Endothelial cell of umbilical vein (primary cell): Measurements from ENCODE around the gene TTC27. TPM values are rescaled to one million over a fixed set of nuclear protein-coding genes. Genes with fewer than 3 reads are reported as not detected.

Experiments
- BruUV-seq: library from RNA; stranded (reverse); fragments of 400-500 nt; replicated peaks from 2 replicates; lab custom pipeline; 2021; lab: Mats Ljungman, UMichigan
- CTCF ChIA-PET: fragments of 300-600, 350-600 bp; sonication (Branson Sonifier 250); formaldehyde crosslinking; loops from one replicate; lab custom pipeline; 2021; ENCODE audit warnings: antibody characterized with exemption, inconsistent platforms; lab: Charles Lee
- POLR2A ChIA-PET: fragments of 300-600, 350-600 bp; sonication (Branson Sonifier 250); formaldehyde crosslinking; loops from one replicate; lab custom pipeline; 2021; ENCODE audit warnings: antibody characterized with exemption, inconsistent platforms; lab: Charles Lee
- DNase-seq: peaks from one replicate; pipeline ENCODE4 v3.0.0-alpha.2; 2011; ENCODE audit warnings: low read depth, low spot score
- FAIRE-seq: peaks from 2 replicates; lab custom pipeline; 2011; peaks lifted over from hg19 to GRCh38; lab: Jason Lieb, UNC
- H2AFZ ChIP-seq: 2 replicates; pipeline ENCODE4 v1.6.0; 2012; ENCODE audit warnings: low read depth, low read length, control low read depth, inconsistent platforms
- H3K27ac ChIP-seq: 2 replicates; pipeline ENCODE4 v1.5.1; 2011; ENCODE audit warnings: low read depth, mild to moderate bottlenecking, control low read depth, low read length, moderate library complexity; ENCODE audit not compliant: insufficient read depth
- H3K27me3 ChIP-seq, 2 experiments: 2 replicates each; pipeline versions ENCODE4 v1.6.0 to v1.6.1; 2011; ENCODE audit warnings: low read length in 2 of 2, mixed read lengths in 1 of 2; ENCODE audit not compliant: control insufficient read depth in 2 of 2, insufficient read depth in 2 of 2
- H3K36me3 ChIP-seq, 2 experiments: 2 replicates in 1 of 2; 3 replicates in 1 of 2; pipeline ENCODE4 v1.5.1; 2011; ENCODE audit warnings: low read length in 2 of 2, mild to moderate bottlenecking in 1 of 2, moderate library complexity in 1 of 2; ENCODE audit not compliant: control insufficient read depth in 2 of 2, insufficient read depth in 2 of 2; ENCODE audit errors: extremely low read depth in 1 of 2
- H3K4me1 ChIP-seq: 3 replicates; pipeline ENCODE4 v1.5.1; 2011; ENCODE audit warnings: mild to moderate bottlenecking, low read length; ENCODE audit not compliant: control insufficient read depth, insufficient read depth; ENCODE audit errors: extremely low read depth
- H3K4me2 ChIP-seq: 2 replicates; pipeline ENCODE4 v1.6.1; 2011; ENCODE audit warnings: low read length, control low read depth, mixed read lengths; ENCODE audit not compliant: insufficient read depth
- H3K4me3 ChIP-seq, 3 experiments: fragments of 200-600 bp in 1 of 3; sonication (generic), shearing (Covaris generic) in 1 of 3; replicated peaks in 1 of 3; 2 replicates each; pipeline ENCODE4 v1.5.1; 2011 to 2016; ENCODE audit warnings: control low read depth in 3 of 3, low read length in 3 of 3, mild to moderate bottlenecking in 2 of 3, inconsistent platforms in 1 of 3, low read depth in 1 of 3, moderate library complexity in 1 of 3; ENCODE audit not compliant: insufficient read depth in 1 of 3
- H3K79me2 ChIP-seq: 2 replicates; pipeline ENCODE4 v1.6.0; 2012; ENCODE audit warnings: low read length, inconsistent platforms; ENCODE audit not compliant: control insufficient read depth, insufficient read depth
- H3K9ac ChIP-seq: replicated peaks from 2 replicates; pipeline ENCODE3; 2011; ENCODE audit warnings: low read length, control low read depth; ENCODE audit not compliant: insufficient read depth; ENCODE audit errors: extremely low read depth
- H3K9me1 ChIP-seq: replicated peaks from 3 replicates; pipeline ENCODE4 v1.6.0; 2011; ENCODE audit warnings: mild to moderate bottlenecking, low read length; ENCODE audit not compliant: control insufficient read depth, insufficient read depth; ENCODE audit errors: extremely low read depth
- H3K9me3 ChIP-seq: replicated peaks from 2 replicates; pipeline ENCODE4 v1.5.1; 2012; ENCODE audit warnings: low read length, inconsistent platforms; ENCODE audit not compliant: control insufficient read depth, insufficient read depth
- H4K20me1 ChIP-seq: replicated peaks from 2 replicates; pipeline ENCODE3; 2011; ENCODE audit warnings: mild to moderate bottlenecking, low read length; ENCODE audit not compliant: control insufficient read depth, insufficient read depth; ENCODE audit errors: extremely low read depth
- CTCF ChIP-seq, 2 donors: IDR thresholded peaks; 1 replicate in 1 of 2; 2 replicates in 1 of 2; pipeline ENCODE4 v1.5.1; 2011; ENCODE audit warnings: low read length in 2 of 2, mild to moderate bottlenecking in 2 of 2, moderate library complexity in 2 of 2, control low read depth in 1 of 2, inconsistent platforms in 1 of 2, low read depth in 1 of 2; ENCODE audit not compliant: insufficient read depth in 1 of 2; ENCODE audit errors: extremely low read depth in 1 of 2
- EZH2 ChIP-seq: IDR thresholded peaks from 2 replicates; pipeline ENCODE4 v1.6.1; 2012; ENCODE audit warnings: borderline replicate concordance, low read depth, mild to moderate bottlenecking, moderate library complexity, low read length, inconsistent platforms; ENCODE audit not compliant: severe bottlenecking
- FOS ChIP-seq: IDR thresholded peaks from 2 replicates; pipeline ENCODE4 v1.6.1; 2011; ENCODE audit warnings: mild to moderate bottlenecking, low read length, moderate library complexity, borderline replicate concordance; ENCODE audit not compliant: insufficient read depth
- GATA2 ChIP-seq: IDR thresholded peaks from 2 replicates; pipeline ENCODE4 v1.7.0; 2011; ENCODE audit warnings: low read depth, mild to moderate bottlenecking, moderate library complexity, mixed read lengths, low read length; ENCODE audit not compliant: insufficient read length, insufficient read depth
- JUN ChIP-seq: IDR thresholded peaks from 2 replicates; pipeline ENCODE4 v1.6.1; 2011; ENCODE audit warnings: borderline replicate concordance, low read depth; ENCODE audit not compliant: insufficient read length, insufficient read depth
- MAX ChIP-seq: IDR thresholded peaks from 2 replicates; pipeline ENCODE4 v1.6.1; 2011; ENCODE audit not compliant: insufficient read depth, insufficient read length
- MYC ChIP-seq: IDR thresholded peaks from one replicate; pipeline ENCODE4 v1.6.1; 2011; ENCODE audit warnings: mild to moderate bottlenecking, low read depth, low read length
- POLR2A ChIP-seq: IDR thresholded peaks from 2 replicates; pipeline ENCODE4 v1.6.1; 2012; ENCODE audit warnings: low read depth, mild to moderate bottlenecking, control low read depth, low read length
- POLR2AphosphoS5 ChIP-seq: IDR thresholded peaks from 2 replicates; pipeline ENCODE4 v1.6.1; 2012; ENCODE audit warnings: low read depth, mild to moderate bottlenecking, control low read depth, low read length, moderate library complexity; ENCODE audit not compliant: insufficient read depth
- dilution Hi-C: fragments of 300-500 bp; cut with MboI; formaldehyde crosslinking; loops from one replicate; pipeline ENCODE4 v1.15.0; 2019; ENCODE audit warnings: low sequenced_read_pairs; ENCODE audit not compliant: extremely low pct_ligation_motif_present
- intact Hi-C: fragments of 100-400 bp; cut with micrococcal nuclease; formaldehyde crosslinking; loops from one replicate; pipeline ENCODE4 v1.10.0; 2022
- polyA plus RNA-seq, 4 experiments: library from polyadenylated mRNA; depleted of rRNA in 3 of 4; stranded (reverse) in 3 of 4; unstranded in 1 of 4; fragments of >200 nt; gene quantifications; 2 replicates each; pipeline versions ENCODE4 v1.2.1 to v1.2.3, GENCODE V29; 2011 to 2012; ENCODE audit warnings: missing spikeins in 1 of 4
- total RNA-seq: library from RNA; stranded (reverse); gene quantifications from 2 replicates; pipeline ENCODE4 v1.2.3, GENCODE V29; 2021

Gene TTC27
- total and polyA plus RNA-seq, 2 donors (not counting 3 experiments of a cell fraction or from before 2014, with no cell fraction given): 16.3 to 20.1 TPM

- H2AFZ ChIP-seq: no peak overlapping the region
- no peaks in the 10 kb centered on the region for H4K20me1 ChIP-seq
- FAIRE-seq (no peak), DNase-seq (no peak)
- no peaks in the 10 kb centered on the region for H3K27me3 ChIP-seq
- TF ChIP-seq POLR2AphosphoS5 (no peak), POLR2A (no peak), EZH2 (no peak), MAX (no peak), CTCF (IDR thresholded peaks at IDR 0.05; ENCODE audit: extremely low read depth in 1 of 2, insufficient read depth in 1 of 2, low read depth in 1 of 2, low read length in 2 of 2) (no peak), JUN (no peak), FOS (no peak), GATA2 (no peak), MYC (no peak)
- intact Hi-C loops: no loop called here
- peaks cover 0 to 6% of the 10 kb centered on the region in 2 experiments for H3K36me3 ChIP-seq
- dilution Hi-C loops: no loop called here
- no peaks in the 10 kb centered on the region for H3K9me1 ChIP-seq
- ChIA-PET CTCF (interaction anchor here (0.9 to 1.5 kb wide), 2 partner anchors 23 to 52 kb away, joined by 3 read pairs; no protein-coding TSS in a partner anchor), POLR2A (no interaction called here)
- no peak overlapping the region for H3K27ac ChIP-seq
- no peak overlapping the region for H3K4me2 ChIP-seq
- no TSS peak for BruUV-seq
- no peaks in the 10 kb centered on the region for H3K9me3 ChIP-seq
- no peak overlapping the region for H3K9ac ChIP-seq
- peaks cover 5% of the 10 kb centered on the region for H3K4me1 ChIP-seq
- H3K4me3 ChIP-seq: no peak overlapping the region
- peaks cover 12% of the 10 kb centered on the region for H3K79me2 ChIP-seq
Observed at GRCh38 chr2:32626639-32627221, 1.1 kb upstream of the TTC27 start.
